Fibroblast of mammary gland (primary cell): ENCODE measurements around the gene RAPGEF4.

ENCODE experiments used
- DNase-seq: peaks from one replicate; pipeline ENCODE4 v3.0.0-alpha.2; 2010; ENCODE audit warnings: low read depth
- H3K4me3 ChIP-seq: 2 replicates; pipeline ENCODE4 v1.5.1; 2011; ENCODE audit warnings: low read depth, mild to moderate bottlenecking, low read length, moderate library complexity; ENCODE audit not compliant: control insufficient read depth
- TF ChIP-seq, protein P1 (sequence below): conservative IDR thresholded peaks from 2 replicates; pipeline ENCODE4 v1.5.1; 2011; ENCODE audit warnings: low read depth, low read length, inconsistent platforms; ENCODE audit not compliant: control insufficient read depth, insufficient read depth

RAPGEF4 gene

GRCh38 chr2:172912266-172912665 is 176.6 kb downstream of the RAPGEF4 start:
- TF ChIP-seq, protein P1, sequence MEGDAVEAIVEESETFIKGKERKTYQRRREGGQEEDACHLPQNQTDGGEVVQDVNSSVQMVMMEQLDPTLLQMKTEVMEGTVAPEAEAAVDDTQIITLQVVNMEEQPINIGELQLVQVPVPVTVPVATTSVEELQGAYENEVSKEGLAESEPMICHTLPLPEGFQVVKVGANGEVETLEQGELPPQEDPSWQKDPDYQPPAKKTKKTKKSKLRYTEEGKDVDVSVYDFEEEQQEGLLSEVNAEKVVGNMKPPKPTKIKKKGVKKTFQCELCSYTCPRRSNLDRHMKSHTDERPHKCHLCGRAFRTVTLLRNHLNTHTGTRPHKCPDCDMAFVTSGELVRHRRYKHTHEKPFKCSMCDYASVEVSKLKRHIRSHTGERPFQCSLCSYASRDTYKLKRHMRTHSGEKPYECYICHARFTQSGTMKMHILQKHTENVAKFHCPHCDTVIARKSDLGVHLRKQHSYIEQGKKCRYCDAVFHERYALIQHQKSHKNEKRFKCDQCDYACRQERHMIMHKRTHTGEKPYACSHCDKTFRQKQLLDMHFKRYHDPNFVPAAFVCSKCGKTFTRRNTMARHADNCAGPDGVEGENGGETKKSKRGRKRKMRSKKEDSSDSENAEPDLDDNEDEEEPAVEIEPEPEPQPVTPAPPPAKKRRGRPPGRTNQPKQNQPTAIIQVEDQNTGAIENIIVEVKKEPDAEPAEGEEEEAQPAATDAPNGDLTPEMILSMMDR: no peak
- DNase-seq: no peak
- H3K4me3 ChIP-seq: no peak overlapping the region

GRCh38 chr2:172914341-172915008 is 178.8 kb downstream of the RAPGEF4 start:
- TF ChIP-seq, protein P1: no peak
- DNase-seq: no peak
- no peak overlapping the region for H3K4me3 ChIP-seq

GRCh38 chr2:172917716-172918115 is 182.1 kb downstream of the RAPGEF4 start:
- no peak for DNase-seq
- H3K4me3 ChIP-seq: no peak overlapping the region
- TF ChIP-seq, protein P1: no peak

DNA sequence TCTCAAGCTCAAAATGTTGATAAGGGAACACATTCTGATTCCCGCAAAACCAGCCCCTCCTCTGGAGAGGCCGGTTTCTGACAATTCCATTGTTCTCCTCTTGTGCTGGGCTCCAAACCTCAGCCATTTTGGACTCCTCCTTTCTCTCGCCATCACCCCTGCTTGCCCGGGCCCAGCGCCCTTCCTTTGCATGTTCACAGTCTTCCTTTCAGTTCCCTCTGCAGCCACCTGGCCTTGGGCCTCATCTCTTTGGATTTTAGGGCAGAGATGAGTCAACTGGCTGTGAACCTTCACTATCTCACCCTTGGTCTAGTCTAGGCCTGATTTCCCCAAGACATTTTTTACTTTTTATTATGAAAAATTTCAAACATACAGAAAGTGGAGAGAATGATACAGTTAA is 184.1 kb downstream of the RAPGEF4 start:
- TF ChIP-seq, protein P1: no peak
- H3K4me3 ChIP-seq: no peak overlapping the region
- DNase-seq: no peak

GRCh38 chr2:172921532-172922236 is 186.0 kb downstream of the RAPGEF4 start:
- TF ChIP-seq, protein P1: no peak
- H3K4me3 ChIP-seq: no peak overlapping the region
- DNase-seq: peak; percentile 71

GRCh38 chr2:172922306-172922705 is 186.7 kb downstream of the RAPGEF4 start:
- H3K4me3 ChIP-seq: no peak overlapping the region
- no peak for DNase-seq
- TF ChIP-seq, protein P1: no peak

DNA sequence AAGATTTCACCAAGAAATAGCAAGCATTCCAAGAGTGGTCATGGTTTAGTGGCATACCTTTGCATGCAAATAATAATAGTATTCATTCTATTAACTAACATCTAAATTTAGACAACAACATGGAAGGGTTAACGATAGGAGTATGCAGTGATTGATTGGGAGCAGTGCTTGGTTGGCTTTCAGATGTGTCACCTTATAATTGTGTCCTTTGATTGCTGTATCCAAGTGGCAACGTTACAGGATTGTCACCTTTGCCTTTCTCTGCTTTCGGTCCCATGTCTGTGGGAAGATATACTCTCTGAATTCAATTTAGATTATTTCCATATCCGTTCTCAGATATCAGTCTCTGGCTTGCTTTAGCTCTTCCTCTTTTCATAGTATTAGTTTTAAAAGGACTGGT is 187.2 kb downstream of the RAPGEF4 start:
- DNase-seq: no peak
- TF ChIP-seq, protein P1: no peak

More for the DNA sequence above, 187.2 kb downstream of the RAPGEF4 start:
- H3K4me3 ChIP-seq: no peak overlapping the region
